Right ventricle myocardium inferior (tissue), 1 donor: ENCODE measurements around the gene NAALAD2. TPM values are rescaled to one million over a fixed set of nuclear protein-coding genes. Genes with fewer than 3 reads are reported as not detected.
"Not testable (repeated sequence)": the region's sequence is repeated elsewhere in the genome, so short reads cannot be mapped to it uniquely, and the experiment has no call there.

Experiments
- ATAC-seq: fragments of 200-7000 bp; cut with Tn5 transposase; one replicate; pipeline ENCODE4 v1.9.1; 2020; ENCODE audit warnings: mild to moderate bottlenecking, moderate library complexity
- DNase-seq: peaks from one replicate; pipeline ENCODE4 v3.0.0; 2021; ENCODE audit errors: missing footprints
- intact Hi-C: fragments of 100-400 bp; cut with DNase I; formaldehyde crosslinking; loops from one replicate; pipeline ENCODE4 v1.11.0; 2022
- long read RNA-seq: library from polyadenylated mRNA; unstranded; transcript quantifications from one replicate; pipeline ENCODE4 v2.0.0, GENCODE V29; 2021
- total RNA-seq: library from RNA; stranded (reverse); fragmentation: NEBNext Ultra II Directional; extraction: Animal tissue kit (Norgen Biotek cat#: 25700); gene quantifications from one replicate; pipeline ENCODE4 v1.2.1, GENCODE V29; 2021
- donor health status: DM: no; HTN: yes; CAD: no; lungs with severe emphysema.

The NAALAD2 gene
- 1.1 TPM for total RNA-seq
- long read RNA-seq: 0 reads

DNA sequence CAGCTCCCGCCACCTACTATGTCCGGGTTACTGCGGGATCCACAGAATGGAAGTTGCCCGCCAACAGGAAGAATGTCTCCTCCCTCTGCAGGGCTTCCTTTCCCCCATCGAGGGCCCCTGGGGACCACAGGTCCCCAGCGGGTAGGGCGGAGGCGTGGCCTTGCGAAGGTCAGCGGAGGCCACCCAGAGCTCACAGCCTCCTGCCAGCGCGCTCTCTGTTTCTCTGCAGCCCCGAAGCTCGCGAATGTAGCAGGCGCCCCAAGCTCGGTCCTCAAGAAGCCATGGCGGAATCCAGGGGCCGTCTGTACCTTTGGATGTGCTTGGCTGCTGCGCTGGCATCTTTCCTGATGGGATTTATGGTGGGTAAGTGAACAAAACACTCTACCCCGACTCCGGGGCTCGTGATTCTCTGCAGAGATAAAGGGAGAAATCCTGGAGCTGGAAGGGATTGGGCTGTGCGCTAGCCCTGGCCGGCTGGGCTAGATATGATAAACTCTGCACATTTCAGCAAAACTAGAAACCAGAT, at the start of gene NAALAD2:
NAALAD2 (plus strand) TSS at position 186 of the 526 bp plus-strand sequence; CDS start at position 282, 96 bp downstream.
- intact Hi-C loops: no loop called here
- ATAC-seq: peak; percentile 94

DNA sequence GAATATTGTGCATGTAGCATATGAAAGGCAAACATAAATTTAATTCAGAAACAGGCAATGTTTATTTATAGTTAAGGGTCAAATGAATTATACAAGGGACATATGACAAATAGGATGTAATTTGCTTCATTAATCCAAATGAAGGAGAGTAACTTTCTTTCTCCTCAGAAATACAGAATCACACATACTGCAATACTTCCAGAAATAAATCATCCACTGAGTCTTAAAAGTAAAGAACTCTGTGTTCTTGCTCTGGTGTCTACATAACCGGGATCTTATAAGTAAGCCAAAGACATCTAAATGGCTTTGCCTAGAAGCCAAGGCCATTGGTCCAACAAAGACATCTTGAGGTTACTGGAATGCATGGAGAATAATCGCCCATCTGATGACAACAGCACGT, 48.8 kb upstream of the NAALAD2 start, which contains the start of gene UBTFL1:
UBTFL1 (plus strand) TSS at position 301 of the 400 bp plus-strand sequence; CDS start at position 301, 0 bp downstream.
- ATAC-seq, DNase-seq, intact Hi-C loops: not testable (repeated sequence)

More for the DNA sequence above, at the start of gene NAALAD2:
- DNase-seq: peak; percentile 68

DNA sequence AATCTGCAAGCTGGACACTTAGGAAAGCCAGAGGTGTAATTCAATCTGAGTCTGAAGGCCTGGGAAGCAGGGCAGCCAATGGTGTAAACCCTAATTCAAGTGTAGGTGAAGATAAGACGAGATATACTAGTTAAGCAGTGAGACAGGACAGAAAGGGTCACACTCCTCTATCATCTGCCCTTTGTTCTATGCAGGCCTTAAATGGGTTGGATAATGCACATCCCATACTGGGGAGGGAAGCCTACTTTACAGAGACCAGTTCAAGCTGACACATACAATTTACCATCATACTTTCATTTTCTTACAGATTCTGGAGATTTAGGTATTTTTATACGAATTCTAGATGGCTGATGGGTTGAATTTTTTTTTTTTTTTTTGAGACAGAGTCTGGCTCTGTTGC, 45.7 kb upstream of the NAALAD2 start:
- ATAC-seq, intact Hi-C loops, DNase-seq: not testable (repeated sequence)

DNA sequence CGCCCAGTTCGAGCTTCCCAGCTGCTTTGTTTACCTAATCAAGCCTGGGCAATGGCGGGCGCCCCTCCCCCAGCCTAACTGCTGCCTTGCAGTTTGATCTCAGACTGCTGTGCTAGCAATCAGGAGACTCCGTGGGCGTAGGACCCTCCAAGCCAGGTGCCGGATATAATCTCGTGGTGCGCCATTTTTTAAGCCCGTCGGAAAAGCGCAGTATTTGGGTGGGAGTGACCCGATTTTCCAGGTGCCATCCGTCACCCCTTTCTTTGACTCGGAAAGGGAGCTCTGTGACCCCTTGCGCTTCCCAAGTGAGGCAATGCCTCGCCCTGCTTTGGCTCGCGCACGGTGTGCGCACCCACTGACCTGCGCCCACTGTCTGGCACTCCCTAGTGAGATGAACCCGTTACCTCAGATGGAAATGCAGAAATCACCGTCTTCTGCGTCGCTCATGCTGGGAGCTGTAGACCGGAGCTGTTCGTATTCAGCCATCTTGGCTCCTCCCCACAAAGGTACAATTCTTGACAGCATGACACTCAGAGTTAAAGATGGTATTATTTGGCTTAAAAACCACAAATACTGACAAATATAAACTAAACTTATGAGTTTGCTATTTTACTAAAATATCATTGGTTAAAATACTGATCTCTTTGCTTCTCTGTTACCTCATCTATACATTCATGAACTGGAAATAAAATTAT, 39.1 kb upstream of the NAALAD2 start:
- intact Hi-C loops, DNase-seq, ATAC-seq: not testable (repeated sequence)

DNA sequence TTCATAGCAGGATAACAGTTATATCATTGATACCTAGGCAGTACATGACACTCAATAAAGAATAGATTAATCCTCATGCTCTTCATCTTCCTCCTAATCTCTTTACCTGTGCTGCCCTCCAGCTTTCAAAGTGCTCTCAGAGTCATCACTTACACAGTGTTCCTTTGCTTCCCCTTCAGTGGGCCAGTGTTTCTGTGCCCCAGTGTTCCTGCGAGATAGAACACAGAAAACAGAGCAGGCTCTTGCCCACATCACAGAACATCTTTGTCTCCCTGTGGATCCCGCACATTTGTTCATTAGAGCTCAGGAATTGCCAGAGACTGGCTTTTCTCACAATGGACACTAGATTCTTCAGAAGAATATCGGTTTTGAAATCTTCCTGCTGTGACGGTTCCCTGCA, 36.2 kb upstream of the NAALAD2 start:
- DNase-seq, intact Hi-C loops, ATAC-seq: not testable (repeated sequence)

DNA sequence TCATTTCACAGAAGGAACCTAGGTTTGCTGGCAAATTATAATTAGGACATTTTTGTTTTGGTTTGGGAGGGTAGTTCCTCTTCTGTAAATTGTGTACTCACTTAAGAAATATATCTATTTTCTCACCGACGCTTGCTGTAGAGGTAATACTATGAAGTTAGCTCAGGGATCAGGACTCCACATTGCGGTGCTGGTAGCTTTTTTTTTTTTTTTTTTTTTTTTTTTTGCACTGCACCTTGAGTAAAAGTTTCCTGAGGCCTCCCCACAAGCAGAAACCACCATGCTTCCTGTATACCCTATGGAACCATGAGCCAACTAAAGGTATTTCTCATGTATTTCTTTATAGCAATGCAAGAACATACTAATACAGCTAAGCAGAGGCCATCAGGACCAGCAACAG, 34.0 kb upstream of the NAALAD2 start:
- DNase-seq: no peak
- ATAC-seq: no peak
- intact Hi-C loops: no loop called here

DNA sequence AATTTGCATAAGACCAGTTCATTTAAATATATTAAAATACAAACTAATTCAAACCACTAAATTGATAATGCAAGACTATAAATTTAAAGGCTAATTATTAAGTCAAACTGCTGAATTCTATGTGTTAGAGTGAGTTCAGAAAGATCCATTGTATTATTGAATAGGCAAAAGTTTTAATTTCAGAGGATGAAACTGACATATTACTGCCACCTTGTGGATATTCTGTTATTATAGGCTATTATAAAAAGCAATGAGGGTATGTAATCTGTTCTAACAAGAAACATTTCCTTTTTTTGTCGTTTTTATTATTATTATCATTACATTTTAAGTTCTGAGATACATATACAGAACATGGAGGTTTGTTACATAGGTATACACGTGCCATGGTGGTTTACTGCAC, 20.9 kb upstream of the NAALAD2 start:
- intact Hi-C loops: no loop called here
- DNase-seq (no peak), ATAC-seq (no peak)

DNA sequence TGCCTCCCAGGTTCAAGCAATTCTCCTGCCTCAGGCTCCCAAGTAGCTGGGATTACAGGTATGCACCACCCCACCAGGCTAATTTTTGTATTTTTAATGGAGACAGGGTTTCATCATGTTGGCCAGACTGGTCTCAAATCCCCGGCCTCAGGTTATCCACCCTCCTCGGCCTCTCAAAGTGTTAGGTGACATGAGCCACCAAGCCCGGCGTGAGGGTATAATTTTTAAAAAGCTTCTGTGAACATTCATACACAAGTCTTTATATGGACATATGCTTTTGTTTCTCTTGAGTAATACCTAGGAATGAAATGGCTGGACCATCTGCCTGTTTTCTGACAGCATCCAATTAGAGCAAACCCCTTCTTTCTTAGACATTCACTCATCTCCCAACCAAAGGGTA, 14.3 kb upstream of the NAALAD2 start:
- DNase-seq (no peak), ATAC-seq (no peak)
- intact Hi-C loops: no loop called here

DNA sequence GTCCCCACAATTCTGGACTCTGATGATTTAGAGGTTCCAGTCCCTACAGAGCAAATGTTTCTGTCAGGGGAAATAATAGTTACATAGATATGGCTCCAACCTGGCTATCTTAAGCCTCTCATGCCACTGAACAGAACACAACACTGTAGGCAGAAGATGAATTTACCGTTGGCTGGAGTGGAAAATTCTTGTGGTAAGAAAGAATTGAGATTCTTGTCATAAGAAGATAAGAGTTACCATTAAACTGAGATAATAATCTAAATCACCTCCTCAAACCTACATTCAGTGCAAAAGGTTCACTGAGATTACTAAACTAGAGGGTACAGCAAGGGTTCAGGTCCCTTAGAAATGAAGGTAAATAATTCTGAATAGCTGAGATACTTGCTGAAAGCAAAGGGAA, 10.1 kb upstream of the NAALAD2 start:
- ATAC-seq (no peak), DNase-seq (no peak)
- intact Hi-C loops: no loop called here

DNA sequence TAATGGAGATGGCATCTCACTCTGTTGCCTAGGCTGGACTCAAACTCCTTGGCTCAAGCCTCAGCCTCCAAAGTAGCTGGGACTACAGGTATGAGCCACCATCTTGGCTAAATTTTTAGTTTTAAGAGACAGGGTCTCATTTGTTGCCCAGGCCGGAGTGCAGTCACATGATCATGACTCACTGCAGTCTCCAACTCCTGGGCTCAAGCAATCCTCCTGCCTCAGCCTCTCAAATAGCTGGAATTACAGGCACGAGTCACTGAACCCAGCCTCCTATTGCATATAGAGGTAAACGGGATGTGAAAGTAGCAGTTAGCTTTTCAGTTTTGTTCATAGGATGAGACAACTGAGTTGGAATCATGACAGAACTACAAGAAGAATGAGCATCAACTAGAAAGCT, 9.5 kb upstream of the NAALAD2 start:
- ATAC-seq: no peak
- intact Hi-C loops: no loop called here
- DNase-seq: no peak

DNA sequence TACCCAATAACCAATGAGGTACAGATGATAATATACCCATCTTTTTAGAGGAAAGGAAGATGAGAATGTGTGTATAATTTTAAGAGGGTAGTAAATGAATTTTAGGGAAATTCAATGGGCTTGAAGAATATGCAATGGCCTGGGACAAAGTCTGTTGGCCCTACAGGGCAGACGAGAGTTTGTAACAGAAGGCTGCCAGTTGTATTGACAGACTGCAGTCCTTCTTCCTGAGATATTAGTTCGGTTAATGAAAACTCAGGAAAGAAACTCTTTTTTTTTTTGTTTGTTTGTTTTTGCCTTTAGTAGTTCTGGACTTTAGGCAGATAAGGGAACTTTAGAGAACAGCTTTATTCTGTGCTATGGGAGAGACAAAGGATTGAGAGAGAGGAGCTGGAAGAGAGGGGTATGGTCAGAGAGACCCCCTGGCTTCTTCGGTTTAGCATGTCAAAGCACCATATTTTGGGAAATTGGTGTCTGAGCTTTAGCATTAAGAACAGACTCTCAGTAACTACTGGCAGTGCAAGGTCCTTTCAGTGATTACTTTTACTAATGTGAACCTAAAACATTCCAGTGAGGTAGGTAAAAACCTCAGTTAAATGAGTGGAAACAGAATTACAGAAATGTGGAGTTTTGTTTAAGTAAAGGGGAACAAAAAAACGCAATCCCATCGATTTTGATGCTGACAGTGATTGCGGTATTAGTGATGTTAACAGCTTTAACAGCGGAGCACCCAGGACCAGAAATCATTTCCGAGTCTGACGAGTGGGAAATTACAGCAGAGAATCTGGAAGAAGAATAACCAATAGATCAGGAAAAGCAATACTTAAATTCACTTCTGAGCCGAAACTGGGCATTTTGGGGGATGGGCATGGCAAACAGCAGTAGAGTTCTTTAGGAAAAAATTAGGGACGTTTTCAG, 644 bp upstream of the NAALAD2 start:
- intact Hi-C loops: no loop called here
- ATAC-seq (no peak), DNase-seq (no peak)

DNA sequence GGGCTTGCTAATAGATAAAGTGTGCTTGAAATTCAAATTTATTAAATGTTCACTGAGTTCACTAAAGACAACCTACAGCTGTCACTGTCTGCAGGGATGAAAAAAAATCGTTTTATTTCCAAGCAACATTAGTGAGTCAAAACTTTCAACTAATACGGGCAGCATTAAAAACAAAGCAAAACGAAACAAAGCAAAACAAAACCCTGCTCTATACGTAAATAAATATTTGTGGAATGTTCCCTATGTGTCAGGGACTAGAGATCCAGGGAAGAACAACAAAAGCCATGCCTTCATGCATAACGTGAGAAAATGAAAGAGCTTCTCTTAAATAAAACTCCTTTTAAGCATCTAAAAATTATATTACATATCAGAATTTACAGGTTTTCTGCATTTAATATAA, 553 bp downstream of the NAALAD2 start:
- intact Hi-C loops: no loop called here
- DNase-seq (no peak), ATAC-seq (no peak)

DNA sequence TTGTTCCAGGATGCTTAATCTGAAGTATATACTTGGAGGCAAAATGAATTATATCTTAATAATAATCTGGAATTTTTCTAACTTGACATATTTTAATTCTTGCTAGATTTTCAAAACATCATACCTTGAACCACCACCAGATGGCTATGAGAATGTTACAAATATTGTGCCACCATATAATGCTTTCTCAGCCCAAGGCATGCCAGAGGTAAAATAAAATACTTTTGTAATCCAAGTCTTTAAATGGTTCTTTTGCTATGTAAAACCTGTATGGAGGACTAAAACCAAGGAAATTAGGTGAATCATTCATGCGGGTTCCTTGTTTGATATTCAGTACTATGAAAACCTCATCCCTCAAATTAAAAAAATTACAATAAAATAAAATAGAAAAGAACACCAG, 14.4 kb downstream of the NAALAD2 start:
- DNase-seq: no peak
- no peak for ATAC-seq
- intact Hi-C loops: no loop called here

DNA sequence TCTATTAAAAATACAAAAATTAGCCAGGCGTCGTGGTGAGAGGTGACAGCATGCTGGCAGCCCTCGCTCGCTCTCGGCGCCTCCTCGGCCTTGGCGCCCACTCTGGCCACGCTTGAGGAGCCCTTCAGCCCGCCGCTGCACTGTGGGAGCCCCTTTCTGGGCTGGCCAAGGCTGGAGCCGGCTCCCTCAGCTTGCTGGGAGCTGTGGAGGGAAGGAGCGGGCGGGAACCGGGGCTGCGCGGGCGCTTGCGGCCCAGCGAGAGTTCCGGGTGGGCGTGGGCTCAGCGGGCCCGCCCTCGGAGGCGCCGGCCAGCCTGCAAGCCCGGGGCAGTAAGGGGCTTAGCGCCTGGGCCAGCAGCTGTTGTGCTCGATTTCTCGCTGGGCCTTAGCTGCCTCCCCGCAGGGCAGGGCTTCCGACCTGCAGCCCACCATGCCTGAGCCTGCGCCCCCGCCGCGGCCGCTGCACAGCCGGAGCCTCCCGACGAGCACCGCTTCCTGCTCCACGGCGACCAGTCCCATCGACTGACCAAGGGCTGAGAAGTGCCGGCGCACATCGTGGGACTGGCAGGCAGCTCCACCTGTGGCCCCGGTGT, 32.6 kb downstream of the NAALAD2 start:
- intact Hi-C loops, ATAC-seq, DNase-seq: not testable (repeated sequence)

DNA sequence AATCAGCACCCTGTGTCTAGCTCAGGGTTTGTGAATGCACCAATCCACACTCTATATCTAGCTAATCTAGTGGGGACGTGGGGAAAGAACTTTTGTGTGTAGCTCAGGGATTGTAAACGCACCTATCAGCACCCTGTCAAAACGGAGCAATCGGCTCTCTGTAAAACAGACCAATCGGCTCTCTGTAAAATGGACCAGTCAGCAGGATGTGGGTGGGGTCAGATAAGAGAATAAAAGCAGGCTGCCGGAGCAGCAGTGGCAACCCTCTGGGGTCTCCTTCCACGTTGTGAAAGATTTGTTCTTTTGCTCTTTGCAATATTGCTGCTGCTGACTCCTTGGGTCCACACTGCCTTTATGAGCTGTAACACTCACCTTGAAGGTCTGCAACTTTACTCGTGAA, 33.2 kb downstream of the NAALAD2 start:
- intact Hi-C loops, DNase-seq, ATAC-seq: not testable (repeated sequence)

DNA sequence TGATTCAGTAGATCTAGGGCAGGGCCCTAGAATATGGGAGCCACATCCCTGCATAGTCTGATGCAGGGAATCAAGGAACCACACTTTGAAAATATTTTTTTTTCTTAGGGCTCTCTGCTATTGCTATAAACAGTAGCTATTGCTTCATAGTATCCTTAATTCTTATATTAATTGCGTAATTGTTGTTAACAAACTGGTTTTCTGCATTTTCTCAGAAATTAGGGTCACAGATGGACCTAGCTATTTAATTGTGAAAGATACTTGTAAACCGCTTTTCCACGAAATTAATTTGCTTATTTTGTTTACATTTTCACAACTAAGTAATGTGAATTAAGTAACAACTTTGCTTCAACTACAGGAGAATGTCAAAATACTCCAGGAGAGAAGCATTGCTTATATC, 34.1 kb downstream of the NAALAD2 start:
- ATAC-seq (no peak), DNase-seq (no peak)
- intact Hi-C loops: no loop called here

DNA sequence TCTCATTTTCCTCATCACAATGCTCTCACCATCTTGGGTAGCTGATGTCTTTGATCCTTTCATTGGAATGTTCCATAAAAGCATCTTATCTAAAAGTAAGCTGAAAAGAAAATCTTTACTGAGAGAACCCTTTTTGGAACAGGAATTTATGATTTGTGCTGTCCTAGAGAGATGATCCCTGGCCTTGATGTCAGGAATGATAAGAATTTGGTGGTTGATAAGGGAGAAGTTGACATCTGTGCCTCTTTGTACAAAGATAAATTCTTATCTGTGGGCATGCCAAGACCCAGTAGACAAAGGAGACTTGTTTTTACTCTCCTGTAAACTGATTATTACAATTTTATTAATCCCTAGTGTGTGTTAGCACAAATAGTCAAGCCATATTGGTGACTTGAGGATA, 36.9 kb downstream of the NAALAD2 start:
- ATAC-seq (no peak), DNase-seq (no peak)
- intact Hi-C loops: no loop called here

DNA sequence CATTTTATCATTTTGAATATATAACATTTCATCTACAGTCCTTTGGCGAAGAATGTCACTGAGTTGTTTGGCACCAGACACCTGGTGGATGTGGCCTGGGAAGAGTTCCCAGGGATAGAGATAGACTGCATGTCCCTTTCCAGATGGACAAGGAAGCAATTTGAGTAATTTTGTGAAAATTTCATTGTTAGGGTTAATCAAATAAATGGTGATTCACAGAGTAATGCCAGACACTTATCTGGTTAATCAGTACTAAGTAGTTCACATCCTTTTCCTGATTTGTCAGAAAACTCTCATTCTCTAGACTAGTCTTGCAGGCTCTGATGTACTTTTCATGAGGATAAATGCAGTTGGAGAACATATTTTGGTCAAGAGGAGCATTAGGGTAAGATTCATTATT, 41.6 kb downstream of the NAALAD2 start:
- no peak for ATAC-seq
- intact Hi-C loops: no loop called here

DNA sequence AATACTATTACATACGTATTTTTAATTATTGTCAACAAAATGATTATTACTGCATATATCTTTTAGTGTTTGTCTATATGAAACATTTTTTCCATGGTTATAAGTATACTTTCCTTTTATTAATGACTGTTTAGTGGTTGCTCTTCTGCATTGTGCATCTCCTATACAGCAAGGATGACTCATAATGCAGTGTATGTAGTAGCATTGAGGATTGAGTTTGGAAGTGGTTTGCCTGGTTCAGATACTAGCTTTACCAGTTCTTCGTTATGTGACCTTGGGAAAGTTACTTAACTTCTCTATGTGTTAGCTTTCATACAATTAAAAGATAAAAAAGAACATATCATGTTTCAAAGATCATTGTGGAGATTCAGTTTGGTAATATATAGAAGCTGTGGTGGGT, 44.3 kb downstream of the NAALAD2 start:
- DNase-seq (no peak), ATAC-seq (no peak)
- intact Hi-C loops: no loop called here

More for the DNA sequence above, 41.6 kb downstream of the NAALAD2 start:
- DNase-seq: no peak
